HL-60 (cell line): ENCODE results near the gene CCDC88A.
"Not testable (repeated sequence)": the region's sequence is repeated elsewhere in the genome, so short reads cannot be mapped to it uniquely, and the experiment has no call there.

Experiments used
- CTCF ChIP-seq: IDR thresholded peaks from one replicate; pipeline ENCODE4 v1.5.1; 2011; ENCODE audit warnings: low read length, control low read depth, inconsistent platforms; ENCODE audit not compliant: insufficient read depth
- POLR2AphosphoS5 ChIP-seq: IDR thresholded peaks from 2 replicates; pipeline ENCODE4 v1.6.1; 2012; ENCODE audit warnings: low read depth
- REST ChIP-seq: IDR thresholded peaks from 2 replicates; pipeline ENCODE4 v1.6.1; 2012; ENCODE audit warnings: low read depth; ENCODE audit not compliant: insufficient replicate concordance

GRCh38 chr2:55241582-55241981 is 178.1 kb downstream of the CCDC88A start:
- TF ChIP-seq CTCF, POLR2AphosphoS5, REST: not testable (repeated sequence)
